HepG2 (cell line): ENCODE measurements around the gene GPN2. TPM values are rescaled to one million over a fixed set of nuclear protein-coding genes. Genes with fewer than 3 reads are reported as not detected.
A peak's percentile ranks its signal among the peaks of the same experiment; 100 is the strongest.

Experiments used
- CREB1 ChIP-seq, 2 experiments: fragments of 450-650 bp in 1 of 2; IDR thresholded peaks; 2 replicates each; pipeline ENCODE4 v1.6.1; 2016 to 2017; ENCODE audit warnings: control low read depth in 1 of 2, mild to moderate bottlenecking in 1 of 2, missing compliant biosample characterization in 1 of 2, missing genetic modification characterization in 1 of 2
- CSRNP1 ChIP-seq: sonication (generic); formaldehyde crosslinking; IDR thresholded peaks from 2 replicates; pipeline ENCODE4 v1.8.1; 2023; ENCODE audit warnings: mild to moderate bottlenecking, missing genetic modification reagents
- KLF16 ChIP-seq, 2 experiments: sonication (generic) in 1 of 2; formaldehyde crosslinking in 1 of 2; IDR thresholded peaks; 2 replicates each; pipeline versions ENCODE4 v1.6.1 to v1.8.0; 2016 to 2023; ENCODE audit warnings: missing genetic modification reagents in 2 of 2, missing compliant biosample characterization in 1 of 2
- MATR3 ChIP-seq: sonication (generic); formaldehyde crosslinking; IDR thresholded peaks from 2 replicates; pipeline ENCODE4 v1.4.0; 2020; ENCODE audit warnings: missing genetic modification reagents
- NFIB ChIP-seq: sonication (generic); formaldehyde crosslinking; IDR thresholded peaks from 2 replicates; pipeline ENCODE4 v1.9.0; 2021; ENCODE audit warnings: missing genetic modification reagents, mild to moderate bottlenecking, borderline replicate concordance
- PPARG ChIP-seq: conservative IDR thresholded peaks from 2 replicates; pipeline ENCODE4 v1.6.1; 2016; ENCODE audit warnings: missing biosample characterization, missing genetic modification reagents
- RAD51 ChIP-seq: fragments of 450-650 bp; IDR thresholded peaks from 2 replicates; pipeline ENCODE4 v1.6.1; 2016; ENCODE audit warnings: borderline replicate concordance
- REPIN1 ChIP-seq: sonication (generic); formaldehyde crosslinking; IDR thresholded peaks from 2 replicates; pipeline ENCODE4 v1.8.0; 2022; ENCODE audit warnings: missing genetic modification reagents, low read depth, mild to moderate bottlenecking, borderline replicate concordance
- SMARCC2 ChIP-seq: fragments of 450-650 bp; IDR thresholded peaks from 2 replicates; pipeline ENCODE4 v1.6.1; 2017; ENCODE audit warnings: antibody characterized with exemption, mild to moderate bottlenecking
- SRF ChIP-seq: IDR thresholded peaks from 2 replicates; pipeline ENCODE4 v1.6.1; 2011; ENCODE audit warnings: mild to moderate bottlenecking, low read depth, low read length, moderate library complexity
- YEATS4 ChIP-seq: sonication (generic); formaldehyde crosslinking; IDR thresholded peaks from 2 replicates; pipeline ENCODE4 v1.4.0; 2020; ENCODE audit warnings: missing genetic modification reagents, borderline replicate concordance
- ZBTB20 ChIP-seq: sonication (generic); formaldehyde crosslinking; IDR thresholded peaks from 2 replicates; pipeline ENCODE4 v1.8.1; 2023; ENCODE audit warnings: missing genetic modification reagents, low read depth, mild to moderate bottlenecking, borderline replicate concordance
- ZNF20 ChIP-seq: sonication (generic); formaldehyde crosslinking; IDR thresholded peaks from 2 replicates; pipeline ENCODE4 v1.4.0; 2020; ENCODE audit warnings: mild to moderate bottlenecking, moderate library complexity, missing genetic modification reagents
- ZNF567 ChIP-seq: sonication (generic); formaldehyde crosslinking; IDR thresholded peaks from 2 replicates; pipeline ENCODE4 v1.8.1; 2023; ENCODE audit warnings: mild to moderate bottlenecking, missing genetic modification reagents, borderline replicate concordance
- ZNF766 ChIP-seq: sonication (generic); formaldehyde crosslinking; IDR thresholded peaks from 2 replicates; pipeline ENCODE4 v1.5.0; 2020; ENCODE audit warnings: missing genetic modification reagents, borderline replicate concordance
- ZNF784 ChIP-seq: sonication (generic); formaldehyde crosslinking; IDR thresholded peaks from 2 replicates; pipeline ENCODE4 v1.5.1; 2020; ENCODE audit warnings: missing genetic modification reagents, mild to moderate bottlenecking, borderline replicate concordance
- ZNF792 ChIP-seq: IDR thresholded peaks from 2 replicates; pipeline ENCODE4 v1.6.1; 2016
- polyA plus RNA-seq, 8 experiments: library from polyadenylated mRNA; depleted of rRNA in 3 of 8; stranded (reverse) in 7 of 8; unstranded in 1 of 8; fragments of >200 nt; fragmentation: Illumina TruSeq in 4 of 8; extraction: Trizol in 4 of 8; gene quantifications; 2 replicates each; pipeline versions ENCODE4 v1.2.1 to v1.2.3, GENCODE V29; 2011 to 2016; ENCODE audit warnings: low read depth in 4 of 8, missing spikeins in 1 of 8, mixed read lengths in 1 of 8; ENCODE audit not compliant: insufficient read depth in 1 of 8
- total RNA-seq, 5 experiments: library from RNA; depleted of rRNA; stranded (reverse); fragments of >200 nt; fragmentation: Illumina TruSeq; extraction: Trizol; gene quantifications; 2 replicates each; pipeline ENCODE4 v1.2.3, GENCODE V29; 2016; ENCODE audit warnings: low read depth in 1 of 5
- TF ChIP-seq, protein P1 (sequence below): sonication (generic); formaldehyde crosslinking; IDR thresholded peaks from 2 replicates; pipeline ENCODE4 v1.8.1; 2023; ENCODE audit warnings: mild to moderate bottlenecking, inconsistent platforms, moderate library complexity, missing genetic modification reagents, borderline replicate concordance
- TF ChIP-seq, protein P2 (sequence below): IDR thresholded peaks from 2 replicates; pipeline ENCODE4 v1.6.1; 2012; ENCODE audit warnings: inconsistent platforms
- TF ChIP-seq, protein P3 (sequence below): sonication (generic); formaldehyde crosslinking; IDR thresholded peaks from 2 replicates; pipeline ENCODE4 v1.4.0; 2020; ENCODE audit warnings: mild to moderate bottlenecking, low read depth, missing genetic modification reagents
- TF ChIP-seq, protein P4 (sequence below): fragments of 450-650 bp; IDR thresholded peaks from 2 replicates; pipeline ENCODE4 v1.6.1; 2017

Gene GPN2
- total and polyA plus RNA-seq, 2 of the 13 experiments (the other 11 are each of a cell fraction or from before 2014, with no cell fraction given) = 19.3 to 38.9 TPM

DNA sequence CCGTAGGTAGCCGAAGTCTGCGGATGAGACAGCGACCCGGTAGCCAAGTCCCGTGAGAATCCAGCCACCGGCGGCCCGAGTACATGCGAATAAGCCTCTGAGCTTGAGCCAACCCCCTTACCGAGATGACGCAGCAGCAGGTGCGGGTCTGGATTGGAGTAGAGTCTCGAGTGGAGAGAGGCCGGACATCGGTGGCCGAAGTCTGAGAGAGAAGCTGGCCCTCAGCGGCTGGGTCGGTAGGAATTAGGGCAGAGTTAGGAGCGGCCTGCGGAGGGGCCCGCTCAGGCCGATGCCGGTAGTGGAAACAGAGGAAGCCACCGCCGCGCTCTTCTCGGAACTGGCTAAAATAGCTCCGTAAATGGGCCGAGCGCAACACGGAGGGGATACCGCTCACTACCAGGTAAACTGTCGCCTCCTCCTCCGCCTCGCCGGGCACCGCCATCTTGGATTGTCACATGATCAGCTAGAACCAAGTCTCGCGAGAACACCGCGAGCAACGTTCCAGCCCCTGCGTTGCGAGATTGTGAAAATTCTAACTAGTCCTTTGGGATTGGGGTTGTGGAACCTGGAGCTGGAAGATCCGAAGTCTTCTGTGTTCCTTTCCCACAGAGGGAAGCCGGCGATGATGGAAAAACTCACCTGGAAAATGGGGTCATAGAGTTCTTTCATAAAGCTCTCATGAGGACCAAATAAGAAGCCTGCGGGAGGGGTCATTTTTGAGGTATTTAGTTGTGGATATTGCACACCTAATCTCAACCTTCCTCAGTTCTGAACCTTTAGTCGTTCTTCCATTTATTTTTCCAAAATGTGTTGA is 10.1 kb upstream of the GPN2 start, which contains the start of gene GPATCH3 (continued):
- TF ChIP-seq RAD51 (peak; percentile 50; the same call in 1 of the 2 replicates), REPIN1 (peak; percentile 84; the same call in 1 of the 2 replicates), ZNF766 (CRISPR knock-in tag) (no peak), KLF16 (CRISPR knock-in tag; IDR thresholded peaks at IDR 0.05) (peak in 1 of 2 experiments; percentile 82; a peak in 1 of 4 replicates), SRF (no peak), ZNF20 (no peak), ZBTB20 (CRISPR knock-in tag) (0 out of 2 replicates have a peak, but pooled peaks have one; percentile 5), CSRNP1 (CRISPR knock-in tag) (peak; percentile 92), ZNF567 (CRISPR knock-in tag) (no peak), YEATS4 (CRISPR knock-in tag) (peak; percentile 67), MATR3 (CRISPR knock-in tag) (no peak), ZNF784 (CRISPR knock-in tag) (no peak), CREB1 (IDR thresholded peaks at IDR 0.05) (no peak), CREB1 (CRISPR knock-in tag; IDR thresholded peaks at IDR 0.05) (peak; percentile 76), NFIB (CRISPR knock-in tag) (no peak), SMARCC2 (no peak), ZNF792 (CRISPR knock-in tag) (peak; percentile 89), PPARG (CRISPR knock-in tag) (peak; percentile 37; the same call in 1 of the 2 replicates)
- TF ChIP-seq, protein P1, sequence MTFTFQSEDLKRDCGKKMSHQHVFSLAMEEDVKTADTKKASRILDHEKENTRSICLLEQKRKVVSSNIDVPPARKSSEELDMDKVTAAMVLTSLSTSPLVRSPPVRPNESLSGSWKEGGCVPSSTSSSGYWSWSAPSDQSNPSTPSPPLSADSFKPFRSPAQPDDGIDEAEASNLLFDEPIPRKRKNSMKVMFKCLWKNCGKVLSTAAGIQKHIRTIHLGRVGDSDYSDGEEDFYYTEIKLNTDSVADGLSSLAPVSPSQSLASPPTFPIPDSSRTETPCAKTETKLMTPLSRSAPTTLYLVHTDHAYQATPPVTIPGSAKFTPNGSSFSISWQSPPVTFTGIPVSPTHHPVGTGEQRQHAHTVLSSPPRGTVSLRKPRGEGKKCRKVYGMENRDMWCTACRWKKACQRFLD (CRISPR knock-in tag) = peak; percentile 86; the same call in 1 of the 2 replicates
- TF ChIP-seq, protein P2, sequence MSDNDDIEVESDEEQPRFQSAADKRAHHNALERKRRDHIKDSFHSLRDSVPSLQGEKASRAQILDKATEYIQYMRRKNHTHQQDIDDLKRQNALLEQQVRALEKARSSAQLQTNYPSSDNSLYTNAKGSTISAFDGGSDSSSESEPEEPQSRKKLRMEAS = peak; percentile 71
- TF ChIP-seq, protein P3, sequence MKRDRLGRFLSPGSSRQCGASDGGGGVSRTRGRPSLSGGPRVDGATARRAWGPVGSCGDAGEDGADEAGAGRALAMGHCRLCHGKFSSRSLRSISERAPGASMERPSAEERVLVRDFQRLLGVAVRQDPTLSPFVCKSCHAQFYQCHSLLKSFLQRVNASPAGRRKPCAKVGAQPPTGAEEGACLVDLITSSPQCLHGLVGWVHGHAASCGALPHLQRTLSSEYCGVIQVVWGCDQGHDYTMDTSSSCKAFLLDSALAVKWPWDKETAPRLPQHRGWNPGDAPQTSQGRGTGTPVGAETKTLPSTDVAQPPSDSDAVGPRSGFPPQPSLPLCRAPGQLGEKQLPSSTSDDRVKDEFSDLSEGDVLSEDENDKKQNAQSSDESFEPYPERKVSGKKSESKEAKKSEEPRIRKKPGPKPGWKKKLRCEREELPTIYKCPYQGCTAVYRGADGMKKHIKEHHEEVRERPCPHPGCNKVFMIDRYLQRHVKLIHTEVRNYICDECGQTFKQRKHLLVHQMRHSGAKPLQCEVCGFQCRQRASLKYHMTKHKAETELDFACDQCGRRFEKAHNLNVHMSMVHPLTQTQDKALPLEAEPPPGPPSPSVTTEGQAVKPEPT (CRISPR knock-in tag) = no peak
- TF ChIP-seq, protein P4, sequence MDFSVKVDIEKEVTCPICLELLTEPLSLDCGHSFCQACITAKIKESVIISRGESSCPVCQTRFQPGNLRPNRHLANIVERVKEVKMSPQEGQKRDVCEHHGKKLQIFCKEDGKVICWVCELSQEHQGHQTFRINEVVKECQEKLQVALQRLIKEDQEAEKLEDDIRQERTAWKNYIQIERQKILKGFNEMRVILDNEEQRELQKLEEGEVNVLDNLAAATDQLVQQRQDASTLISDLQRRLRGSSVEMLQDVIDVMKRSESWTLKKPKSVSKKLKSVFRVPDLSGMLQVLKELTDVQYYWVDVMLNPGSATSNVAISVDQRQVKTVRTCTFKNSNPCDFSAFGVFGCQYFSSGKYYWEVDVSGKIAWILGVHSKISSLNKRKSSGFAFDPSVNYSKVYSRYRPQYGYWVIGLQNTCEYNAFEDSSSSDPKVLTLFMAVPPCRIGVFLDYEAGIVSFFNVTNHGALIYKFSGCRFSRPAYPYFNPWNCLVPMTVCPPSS = no peak
